Inferior parietal cortex (tissue), 1 donor: ENCODE data around the gene ERVW-1.
"Not testable (repeated sequence)": the region's sequence is repeated elsewhere in the genome, so short reads cannot be mapped to it uniquely, and the experiment has no call there.

ENCODE experiments used
- DNase-seq: peaks from one replicate; pipeline ENCODE4 v3.0.0-alpha.2; 2016; ENCODE audit errors: extremely low spot score

ERVW-1 gene

DNA sequence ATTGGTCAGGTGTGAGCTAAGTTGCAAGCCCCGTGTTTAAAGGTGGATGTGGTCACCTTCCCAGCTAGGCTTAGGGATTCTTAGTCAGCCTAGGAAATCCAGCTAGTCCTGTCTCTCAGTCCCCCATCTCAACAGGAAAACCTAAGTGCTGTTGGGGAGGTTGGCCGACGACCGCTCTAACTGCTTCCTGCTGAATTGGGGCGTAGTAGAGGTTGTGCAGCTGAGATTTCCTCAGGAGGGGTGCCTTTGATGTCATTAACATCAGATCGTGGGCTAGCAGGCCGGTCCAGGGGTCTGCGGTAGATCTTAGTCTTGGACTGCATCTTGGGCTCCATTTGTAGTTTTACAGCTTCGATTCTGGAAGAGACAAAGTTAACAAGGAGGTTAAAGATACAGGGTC is 9.2 kb downstream of the ERVW-1 start:
- DNase-seq: not testable (repeated sequence)

DNA sequence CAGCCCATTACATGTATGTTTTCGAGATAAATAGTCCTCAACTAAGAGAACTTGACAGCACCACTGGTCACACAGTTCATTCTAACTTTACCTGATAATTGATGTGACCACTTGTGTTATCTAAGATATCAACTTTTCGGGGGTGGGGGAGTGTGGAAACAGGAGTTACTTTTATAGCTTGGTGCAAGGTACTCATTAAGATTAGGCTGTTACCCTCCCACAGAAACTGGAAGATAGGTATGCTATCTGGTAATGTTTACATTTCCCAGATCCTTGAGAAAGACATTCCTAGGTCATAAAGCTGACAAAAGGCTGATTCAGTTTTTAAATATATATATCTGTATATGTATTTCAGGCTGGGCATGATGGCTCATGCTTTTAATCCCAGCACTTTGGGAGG is 11.1 kb downstream of the ERVW-1 start:
- DNase-seq: no peak

- no peak for DNase-seq
These were observed 13.2 kb downstream of the ERVW-1 start for GRCh38 chr7:92464515-92464914.

DNA sequence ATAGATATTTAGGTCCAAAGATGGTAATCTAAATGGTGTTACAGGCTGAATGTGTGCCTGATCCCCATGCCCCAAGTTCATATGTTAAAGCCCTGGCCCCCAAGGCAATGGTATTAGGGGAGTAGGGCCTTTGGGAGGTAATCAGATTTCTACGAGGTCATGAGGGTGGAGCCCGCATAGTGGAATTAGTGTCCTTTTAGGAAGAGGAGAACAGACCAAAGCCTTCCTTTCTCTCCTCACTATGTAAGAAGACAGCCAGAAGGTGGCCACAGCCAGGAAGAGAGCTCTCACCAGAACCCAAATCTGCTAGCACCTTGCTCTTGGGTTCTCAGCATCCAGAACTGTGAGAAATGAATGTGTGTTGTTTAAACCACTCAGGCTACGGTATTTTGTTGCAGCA is 15.2 kb downstream of the ERVW-1 start:
- no peak for DNase-seq

DNA sequence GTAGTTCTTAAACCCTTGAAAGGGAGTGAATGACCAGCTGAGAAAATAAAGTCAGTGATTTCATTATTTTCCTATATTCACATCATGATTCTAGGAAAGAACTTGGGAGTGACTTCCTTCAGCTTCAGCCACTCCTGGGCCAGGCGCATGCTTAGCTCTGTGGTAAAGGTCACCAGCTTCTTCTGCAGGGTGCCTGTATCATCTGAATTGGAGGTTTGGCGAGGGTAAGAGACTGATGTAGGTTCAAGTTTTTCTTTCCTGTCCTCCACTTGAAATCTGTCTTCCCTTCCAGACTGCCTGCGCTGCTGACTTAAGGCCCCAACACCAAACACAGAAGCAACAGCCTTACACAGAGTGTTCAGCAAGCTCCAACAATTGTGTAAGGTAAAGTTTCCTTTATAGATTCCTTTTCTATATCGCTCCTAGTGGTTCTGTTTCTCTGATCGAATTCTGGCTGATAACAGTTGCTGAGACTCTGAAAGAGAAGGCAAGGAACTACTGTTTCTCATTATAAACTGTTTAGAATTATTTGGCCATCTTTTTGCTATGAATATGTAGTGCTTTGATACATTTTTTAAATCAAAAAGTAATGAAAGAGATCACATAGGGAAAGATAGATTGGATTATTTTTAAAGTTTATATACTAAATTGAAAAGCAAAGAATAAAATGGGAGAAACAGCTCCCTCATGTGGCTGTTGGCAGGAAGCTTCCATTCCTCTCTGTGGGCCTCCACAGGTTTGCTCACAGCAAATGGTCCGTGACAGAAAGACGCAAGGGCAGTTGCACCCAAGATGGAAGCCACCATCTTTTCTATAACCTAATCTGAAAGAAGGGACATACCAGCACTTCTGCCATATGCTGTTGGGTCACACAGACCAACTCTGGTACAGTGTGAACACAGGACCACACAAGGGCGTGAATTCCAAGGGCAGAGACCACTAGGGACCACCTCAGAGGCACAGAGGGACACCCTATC is 16.4 kb downstream of the ERVW-1 start:
- peak; percentile 50 for DNase-seq

DNA sequence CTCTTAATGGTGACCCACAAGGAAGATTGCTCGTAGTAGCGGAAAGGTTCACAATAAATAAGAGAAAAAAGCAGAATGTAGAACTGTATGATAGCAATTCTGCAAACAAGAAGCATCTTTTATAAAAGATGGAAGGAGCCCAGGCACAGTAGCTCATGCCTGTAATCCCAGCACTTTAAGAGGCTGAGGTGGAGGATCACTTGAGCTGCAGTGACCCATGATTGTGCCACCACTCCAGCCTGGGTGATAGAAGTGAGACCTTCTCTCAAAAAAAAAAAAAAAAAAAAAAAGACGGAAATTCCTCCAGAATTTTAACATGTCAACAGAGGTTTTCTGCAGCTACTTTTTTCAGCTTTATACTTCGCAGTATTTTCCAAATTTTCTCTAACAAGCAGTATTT is 17.2 kb downstream of the ERVW-1 start:
- DNase-seq: no peak

GRCh38 chr7:92460109-92460508 is 17.6 kb downstream of the ERVW-1 start:
- no peak for DNase-seq

DNA sequence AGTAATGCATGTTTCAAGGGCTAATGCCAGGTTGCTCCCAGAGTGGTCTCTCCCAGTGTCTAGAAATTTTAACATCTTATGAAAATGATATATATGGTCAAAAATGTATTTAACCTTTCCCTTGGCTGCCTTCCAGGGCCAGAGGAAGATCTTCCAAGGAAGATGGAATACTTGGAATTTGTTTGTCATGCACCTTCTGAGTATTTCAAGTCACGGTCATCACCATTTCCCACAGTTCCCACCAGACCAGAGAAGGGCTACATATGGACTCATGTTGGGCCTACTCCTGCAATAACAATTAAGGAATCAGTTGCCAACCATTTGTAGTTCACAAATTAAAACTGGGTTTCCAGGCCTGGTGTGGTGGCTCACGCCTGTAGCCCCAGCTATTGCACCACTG is 21.5 kb downstream of the ERVW-1 start:
- no peak for DNase-seq

GRCh38 chr7:92451645-92452044 is 26.1 kb downstream of the ERVW-1 start:
- DNase-seq: no peak

DNA sequence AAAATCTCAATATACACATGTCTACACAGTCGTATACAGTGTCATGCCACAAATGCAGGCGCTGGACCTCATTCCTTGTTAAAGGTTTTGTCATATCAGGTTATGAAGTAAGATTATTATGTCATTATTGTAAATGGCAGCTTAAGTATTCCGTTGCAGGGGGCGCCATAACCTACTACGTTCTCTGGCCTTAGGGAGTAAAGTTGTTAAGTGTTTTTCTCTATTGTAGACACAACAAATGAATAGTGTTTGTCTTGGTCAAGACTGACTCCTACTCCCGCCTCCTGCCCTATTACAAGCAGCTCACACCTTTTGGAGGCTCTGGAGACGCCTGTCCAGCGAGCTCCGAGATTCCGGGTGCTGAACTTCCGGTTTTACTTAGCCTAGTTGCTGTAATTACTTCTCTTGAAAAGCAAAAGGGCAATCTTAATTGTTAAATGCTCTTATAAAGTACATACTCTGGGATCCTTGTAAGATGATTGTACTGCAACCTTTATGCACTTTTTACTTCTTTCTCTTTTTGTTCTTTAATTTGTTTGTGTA is 29.5 kb downstream of the ERVW-1 start:
- DNase-seq: peak; percentile 63

DNA sequence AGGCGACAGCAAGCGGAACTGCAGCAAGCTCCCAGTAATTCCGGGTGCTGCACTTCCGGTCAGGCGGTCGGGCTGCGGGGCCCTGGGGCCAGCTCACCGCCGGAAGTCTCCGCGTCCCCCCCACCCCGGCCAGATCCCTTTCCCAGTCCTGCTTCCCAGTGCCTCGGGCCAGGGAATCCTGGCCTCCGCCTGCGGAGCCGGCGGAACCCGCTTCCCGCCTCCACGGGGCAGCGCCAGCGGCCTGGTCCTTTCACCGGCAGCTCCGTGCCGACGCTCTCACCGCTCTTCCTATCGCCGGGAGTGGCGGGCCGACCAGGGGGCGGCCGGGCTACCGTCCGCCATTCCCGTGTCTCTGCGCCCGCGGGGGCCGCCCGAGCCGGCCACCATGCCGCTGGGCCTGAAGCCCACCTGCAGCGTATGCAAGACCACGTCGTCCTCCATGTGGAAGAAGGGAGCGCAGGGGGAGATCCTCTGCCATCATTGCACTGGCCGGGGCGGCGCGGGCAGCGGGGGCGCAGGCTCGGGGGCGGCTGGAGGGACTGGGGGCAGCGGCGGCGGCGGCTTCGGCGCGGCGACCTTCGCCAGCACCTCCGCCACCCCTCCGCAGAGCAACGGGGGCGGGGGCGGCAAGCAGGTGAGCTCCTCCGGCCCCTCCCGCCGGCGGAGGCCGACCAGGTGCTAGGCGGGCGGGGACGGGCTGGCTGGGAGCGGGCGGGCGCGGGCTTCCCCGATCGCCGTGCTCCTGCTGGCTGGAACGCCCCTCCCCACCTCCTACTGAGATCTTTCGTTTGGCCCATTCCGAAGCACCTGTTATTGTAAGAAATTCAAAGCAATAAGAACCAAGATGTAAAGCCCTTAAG is 30.2 kb downstream of the ERVW-1 start, which contains the start of gene GATAD1:
TSS of gene GATAD1 (plus strand) at position 138 of the 860 bp plus-strand sequence. CDS start at position 386, 248 bp downstream.
- peak; percentile 95 for DNase-seq

- no peak for DNase-seq
These were observed 30.8 kb downstream of the ERVW-1 start for GRCh38 chr7:92446869-92447344.

- DNase-seq: not testable (repeated sequence)
These were observed 35.0 kb downstream of the ERVW-1 start for GRCh38 chr7:92442720-92443119.

DNA sequence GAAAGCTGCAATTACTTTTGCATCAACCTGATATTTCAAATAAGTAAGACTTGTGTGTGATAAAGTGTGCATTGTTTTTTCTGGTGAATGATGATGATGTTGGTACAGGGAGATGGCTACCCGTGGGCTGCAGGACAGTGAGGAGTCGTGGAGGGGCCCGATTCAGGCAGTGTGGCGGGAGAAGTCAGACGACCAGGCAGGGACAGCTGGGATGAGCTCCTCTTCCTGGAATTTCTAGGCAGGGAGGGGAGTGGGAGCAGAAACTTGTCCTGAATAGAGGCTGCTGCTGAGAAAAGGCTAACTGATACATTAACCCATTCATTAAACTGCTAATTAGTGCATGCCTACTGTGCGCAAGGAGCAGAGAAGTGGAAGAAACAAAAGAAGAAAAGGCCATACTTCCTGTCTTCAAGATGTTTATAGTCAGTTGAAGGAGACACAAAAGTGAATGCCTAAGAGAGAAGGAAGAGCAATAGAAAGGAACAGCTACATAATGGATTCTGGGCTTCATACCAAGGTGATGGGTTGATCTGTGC is 39.7 kb downstream of the ERVW-1 start:
- DNase-seq: no peak

GRCh38 chr7:92436612-92437445 is 40.9 kb downstream of the ERVW-1 start:
- DNase-seq: no peak

GRCh38 chr7:92435542-92435941 is 42.2 kb downstream of the ERVW-1 start:
- no peak for DNase-seq

GRCh38 chr7:92433019-92433418 is 44.7 kb downstream of the ERVW-1 start:
- no peak for DNase-seq

DNA sequence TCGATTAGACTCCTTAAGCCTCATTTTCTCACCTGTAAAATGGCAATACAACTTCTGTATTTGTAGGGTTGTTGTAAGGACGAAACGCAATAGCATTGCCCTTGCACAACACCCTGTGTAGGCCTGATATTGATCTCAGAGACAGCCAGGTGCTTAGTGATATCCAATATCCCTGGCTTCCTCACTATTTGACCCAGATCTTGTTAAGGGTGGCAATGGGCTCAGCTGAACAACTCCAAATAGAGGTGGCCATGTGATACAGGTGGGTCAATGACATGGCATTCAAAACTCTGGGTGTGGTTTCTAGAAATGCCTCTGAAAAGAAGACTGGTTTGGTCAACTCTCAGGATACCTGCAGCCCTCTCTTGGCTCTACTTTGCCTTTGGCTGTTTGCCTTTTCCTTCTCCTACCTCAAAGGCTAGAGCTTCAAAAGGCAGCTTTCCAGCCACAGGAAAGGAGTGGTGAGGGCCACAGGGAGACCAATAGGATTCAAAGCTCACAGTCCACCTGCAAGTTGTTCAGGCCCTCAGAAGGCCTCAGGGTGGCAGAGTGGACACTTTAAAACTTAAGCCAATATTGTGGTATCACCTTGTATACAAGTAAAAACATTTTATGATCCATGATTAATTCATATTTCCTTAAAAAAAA is 45.3 kb downstream of the ERVW-1 start:
- no peak for DNase-seq

DNA sequence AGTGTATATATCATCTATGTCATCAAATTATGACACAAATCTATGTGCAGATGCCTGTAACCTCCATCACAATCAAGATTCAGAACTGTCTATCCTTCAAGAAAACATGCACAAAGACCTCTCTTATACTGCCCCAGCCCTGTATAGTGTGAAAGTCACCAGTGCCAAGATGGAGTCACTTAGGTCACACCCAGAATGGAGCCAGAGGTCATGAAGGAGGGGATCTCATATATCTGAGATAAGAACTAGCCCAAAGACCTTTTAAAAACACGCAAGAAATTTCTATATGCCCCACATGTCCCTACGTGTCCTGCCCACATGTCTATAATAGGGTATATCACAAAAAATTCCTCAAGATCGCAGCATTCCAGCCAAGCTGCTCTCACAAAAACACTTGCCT is 50.6 kb downstream of the ERVW-1 start:
- no peak for DNase-seq

GRCh38 chr7:92425311-92425947 is 52.3 kb downstream of the ERVW-1 start:
- no peak for DNase-seq
